Neural progenitor cell (in vitro differentiated cells): ENCODE measurements around the gene APBB2.

Experiments used
- EZH2 ChIP-seq: fragments of 200-600 bp; sonication (generic); IDR thresholded peaks from 2 replicates; pipeline ENCODE4 v1.6.1; 2017; ENCODE audit warnings: antibody characterized with exemption, mild to moderate bottlenecking, moderate library complexity
- EZH2phosphoT487 ChIP-seq: fragments of 200-600 bp; sonication (generic); IDR thresholded peaks from 2 replicates; pipeline ENCODE4 v1.6.1; 2017; ENCODE audit warnings: antibody characterized with exemption
- TF ChIP-seq, protein P1 (sequence below): fragments of 200-600 bp; sonication (generic); IDR thresholded peaks from 2 replicates; pipeline ENCODE4 v1.5.1; 2017; ENCODE audit warnings: antibody characterized with exemption, mild to moderate bottlenecking

DNA sequence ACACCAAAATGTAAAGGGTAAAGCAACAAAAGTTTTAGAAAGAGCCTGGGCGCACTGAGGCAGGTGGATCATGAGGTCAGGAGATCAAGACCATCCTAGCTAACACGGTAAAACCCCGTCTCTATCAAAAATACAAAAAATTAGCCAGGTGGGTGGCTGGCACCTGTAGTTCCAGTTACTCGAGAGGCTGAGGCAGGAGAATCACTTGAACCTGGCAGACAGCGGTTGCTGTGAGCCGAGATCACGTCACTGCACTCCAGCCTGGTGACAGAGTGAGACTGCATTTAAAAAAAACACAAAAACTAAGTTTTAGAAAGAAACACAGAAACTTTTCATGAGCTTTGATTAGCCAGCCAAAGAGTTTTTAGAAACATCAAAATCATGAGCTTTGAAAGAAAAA is 76.5 kb downstream of the APBB2 start:
- TF ChIP-seq, protein P1, sequence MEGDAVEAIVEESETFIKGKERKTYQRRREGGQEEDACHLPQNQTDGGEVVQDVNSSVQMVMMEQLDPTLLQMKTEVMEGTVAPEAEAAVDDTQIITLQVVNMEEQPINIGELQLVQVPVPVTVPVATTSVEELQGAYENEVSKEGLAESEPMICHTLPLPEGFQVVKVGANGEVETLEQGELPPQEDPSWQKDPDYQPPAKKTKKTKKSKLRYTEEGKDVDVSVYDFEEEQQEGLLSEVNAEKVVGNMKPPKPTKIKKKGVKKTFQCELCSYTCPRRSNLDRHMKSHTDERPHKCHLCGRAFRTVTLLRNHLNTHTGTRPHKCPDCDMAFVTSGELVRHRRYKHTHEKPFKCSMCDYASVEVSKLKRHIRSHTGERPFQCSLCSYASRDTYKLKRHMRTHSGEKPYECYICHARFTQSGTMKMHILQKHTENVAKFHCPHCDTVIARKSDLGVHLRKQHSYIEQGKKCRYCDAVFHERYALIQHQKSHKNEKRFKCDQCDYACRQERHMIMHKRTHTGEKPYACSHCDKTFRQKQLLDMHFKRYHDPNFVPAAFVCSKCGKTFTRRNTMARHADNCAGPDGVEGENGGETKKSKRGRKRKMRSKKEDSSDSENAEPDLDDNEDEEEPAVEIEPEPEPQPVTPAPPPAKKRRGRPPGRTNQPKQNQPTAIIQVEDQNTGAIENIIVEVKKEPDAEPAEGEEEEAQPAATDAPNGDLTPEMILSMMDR = no peak
- no peak for TF ChIP-seq EZH2
- no peak for TF ChIP-seq EZH2phosphoT487
